ENCODE data around the gene PDGFD.

The PDGFD gene

DNA sequence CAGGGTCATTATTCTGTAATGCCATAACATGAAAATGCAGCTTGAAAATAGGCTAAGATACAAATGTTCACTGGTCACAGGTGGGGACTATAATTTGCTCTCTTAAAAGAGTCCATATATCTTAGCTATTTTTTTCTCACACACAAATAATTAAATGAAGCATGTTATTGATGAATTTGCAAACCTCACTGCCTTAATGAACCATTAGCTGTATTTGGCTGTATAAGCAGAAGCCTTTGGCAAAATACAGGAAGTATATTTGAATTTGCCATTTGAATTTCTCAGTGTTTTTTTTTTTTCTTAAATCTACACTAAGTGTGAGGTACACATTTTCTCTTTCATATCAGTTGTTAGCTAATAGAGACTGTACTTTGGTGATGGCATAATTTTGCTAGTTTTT, 88.9 kb downstream of the PDGFD start:
- TF ChIP-seq, protein P1, sequence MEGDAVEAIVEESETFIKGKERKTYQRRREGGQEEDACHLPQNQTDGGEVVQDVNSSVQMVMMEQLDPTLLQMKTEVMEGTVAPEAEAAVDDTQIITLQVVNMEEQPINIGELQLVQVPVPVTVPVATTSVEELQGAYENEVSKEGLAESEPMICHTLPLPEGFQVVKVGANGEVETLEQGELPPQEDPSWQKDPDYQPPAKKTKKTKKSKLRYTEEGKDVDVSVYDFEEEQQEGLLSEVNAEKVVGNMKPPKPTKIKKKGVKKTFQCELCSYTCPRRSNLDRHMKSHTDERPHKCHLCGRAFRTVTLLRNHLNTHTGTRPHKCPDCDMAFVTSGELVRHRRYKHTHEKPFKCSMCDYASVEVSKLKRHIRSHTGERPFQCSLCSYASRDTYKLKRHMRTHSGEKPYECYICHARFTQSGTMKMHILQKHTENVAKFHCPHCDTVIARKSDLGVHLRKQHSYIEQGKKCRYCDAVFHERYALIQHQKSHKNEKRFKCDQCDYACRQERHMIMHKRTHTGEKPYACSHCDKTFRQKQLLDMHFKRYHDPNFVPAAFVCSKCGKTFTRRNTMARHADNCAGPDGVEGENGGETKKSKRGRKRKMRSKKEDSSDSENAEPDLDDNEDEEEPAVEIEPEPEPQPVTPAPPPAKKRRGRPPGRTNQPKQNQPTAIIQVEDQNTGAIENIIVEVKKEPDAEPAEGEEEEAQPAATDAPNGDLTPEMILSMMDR (IDR thresholded peaks at IDR 0.05; ENCODE audit: low read depth, low read length), result no peak
- no peaks in the 10 kb centered on the region for H3K9me3 ChIP-seq (ENCODE audit: severe bottlenecking)
- no peak overlapping the region for H3K27ac ChIP-seq
- no peaks in the 10 kb centered on the region for H3K27me3 ChIP-seq (ENCODE audit: insufficient read depth, low read depth, severe bottlenecking)
- no peaks in the 10 kb centered on the region for H3K36me3 ChIP-seq
- DNase-seq, result no peak
- H3K4me3 ChIP-seq (ENCODE audit: low read depth, low read length), result no peak overlapping the region

DNA sequence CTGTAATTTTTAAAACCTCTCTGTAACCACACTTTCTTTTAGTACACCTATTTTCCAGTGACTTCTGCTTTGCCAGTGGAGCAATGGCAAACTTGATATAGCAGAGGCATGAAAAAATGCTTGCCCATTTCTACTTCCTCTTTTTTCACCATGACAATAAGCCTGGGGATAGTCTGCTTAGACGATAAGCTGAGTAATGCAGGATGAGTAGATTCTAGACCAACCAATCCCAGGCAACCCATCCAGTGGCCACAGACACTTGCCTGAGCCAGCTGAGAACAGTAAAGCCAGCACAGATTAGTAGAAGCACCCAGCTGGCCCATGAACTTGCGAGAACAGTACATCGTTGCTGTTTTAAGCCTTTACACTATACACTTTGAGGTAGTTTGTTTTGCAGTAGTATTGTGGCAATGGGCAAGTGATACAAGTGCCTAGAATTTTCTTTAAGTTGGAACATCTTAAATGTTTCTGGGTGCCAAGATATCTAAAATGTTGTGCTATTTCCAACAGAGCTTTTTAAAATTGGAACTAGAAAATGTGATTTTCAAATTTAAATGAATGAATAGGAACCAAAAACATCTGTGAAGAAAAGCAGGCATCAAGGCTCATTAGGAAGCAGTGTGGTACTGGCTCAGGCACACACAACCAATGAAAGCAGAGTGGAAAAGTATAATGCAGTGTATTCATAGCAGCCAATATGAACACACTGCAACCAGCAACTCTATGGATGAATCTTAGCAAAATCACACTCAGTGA, 89.8 kb downstream of the PDGFD start:
- TF ChIP-seq, protein P1 (IDR thresholded peaks at IDR 0.05; ENCODE audit: low read depth, low read length), result no peak
- no peaks in the 10 kb centered on the region for H3K27me3 ChIP-seq (ENCODE audit: insufficient read depth, low read depth, severe bottlenecking)
- H3K36me3 ChIP-seq, result no peaks in the 10 kb centered on the region
- no peaks in the 10 kb centered on the region for H3K9me3 ChIP-seq (ENCODE audit: severe bottlenecking)
- no peak overlapping the region for H3K27ac ChIP-seq
- H3K4me3 ChIP-seq (ENCODE audit: low read depth, low read length), result no peak overlapping the region
- peak; percentile 79 for DNase-seq

DNA sequence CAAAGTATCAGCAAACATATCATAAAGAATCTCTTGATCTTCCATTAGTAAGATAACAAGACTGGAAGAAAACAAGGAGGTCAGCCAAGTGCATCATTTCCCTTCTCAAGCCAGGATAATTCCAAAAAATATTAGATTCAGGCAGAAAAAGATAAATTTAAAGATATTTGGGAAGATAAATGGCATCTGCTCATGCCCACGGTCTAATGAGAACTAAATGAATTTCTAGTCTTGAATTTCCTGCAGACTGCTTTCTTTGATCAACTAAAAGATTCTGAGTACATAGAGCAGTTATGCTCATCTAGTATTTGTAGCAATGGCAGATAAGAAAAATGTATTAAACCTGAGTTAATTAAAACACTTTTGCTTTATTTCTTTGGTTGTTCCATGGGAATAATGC, 96.4 kb downstream of the PDGFD start:
- DNase-seq, result no peak
- Histone ChIP-seq H3K27me3 (ENCODE audit: insufficient read depth, low read depth, severe bottlenecking) (no peaks in the 10 kb centered on the region), H3K36me3 (no peaks in the 10 kb centered on the region), H3K27ac (no peak overlapping the region), H3K9me3 (ENCODE audit: severe bottlenecking) (no peaks in the 10 kb centered on the region), H3K4me3 (ENCODE audit: low read depth, low read length) (no peak overlapping the region)
- TF ChIP-seq, protein P1 (IDR thresholded peaks at IDR 0.05; ENCODE audit: low read depth, low read length), result no peak

DNA sequence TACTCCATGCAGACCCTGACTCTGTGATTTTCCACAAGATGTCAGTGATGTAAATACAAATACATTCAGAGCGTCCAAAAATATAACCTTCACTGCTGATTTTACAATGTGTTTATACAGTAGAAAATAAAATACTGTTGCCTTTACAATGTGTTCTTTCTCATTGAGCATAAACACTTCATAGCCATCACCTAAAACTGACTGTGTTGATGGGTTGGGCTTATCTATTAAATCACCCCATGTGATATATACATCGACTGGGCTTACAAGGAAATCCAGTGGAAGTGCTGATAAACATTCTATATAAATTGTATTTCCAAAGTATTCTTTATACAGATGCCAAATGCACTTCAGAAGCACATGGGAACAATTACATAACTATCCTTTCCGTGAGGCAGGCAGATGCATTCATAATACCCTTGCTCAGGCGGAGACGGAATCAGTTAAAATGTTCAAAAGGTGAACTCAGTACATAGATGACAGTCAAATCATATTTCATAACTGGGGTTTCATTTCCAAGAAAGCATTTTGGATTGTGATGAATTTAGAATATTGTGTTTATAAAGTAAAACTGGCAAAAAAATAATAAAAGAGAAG, 99.8 kb downstream of the PDGFD start:
- Histone ChIP-seq H3K27me3 (ENCODE audit: insufficient read depth, low read depth, severe bottlenecking) (no peaks in the 10 kb centered on the region), H3K9me3 (ENCODE audit: severe bottlenecking) (no peaks in the 10 kb centered on the region), H3K27ac (no peak overlapping the region), H3K36me3 (no peaks in the 10 kb centered on the region), H3K4me3 (ENCODE audit: low read depth, low read length) (no peak overlapping the region)
- TF ChIP-seq, protein P1 (IDR thresholded peaks at IDR 0.05; ENCODE audit: low read depth, low read length), result no peak
- DNase-seq, result no peak

DNA sequence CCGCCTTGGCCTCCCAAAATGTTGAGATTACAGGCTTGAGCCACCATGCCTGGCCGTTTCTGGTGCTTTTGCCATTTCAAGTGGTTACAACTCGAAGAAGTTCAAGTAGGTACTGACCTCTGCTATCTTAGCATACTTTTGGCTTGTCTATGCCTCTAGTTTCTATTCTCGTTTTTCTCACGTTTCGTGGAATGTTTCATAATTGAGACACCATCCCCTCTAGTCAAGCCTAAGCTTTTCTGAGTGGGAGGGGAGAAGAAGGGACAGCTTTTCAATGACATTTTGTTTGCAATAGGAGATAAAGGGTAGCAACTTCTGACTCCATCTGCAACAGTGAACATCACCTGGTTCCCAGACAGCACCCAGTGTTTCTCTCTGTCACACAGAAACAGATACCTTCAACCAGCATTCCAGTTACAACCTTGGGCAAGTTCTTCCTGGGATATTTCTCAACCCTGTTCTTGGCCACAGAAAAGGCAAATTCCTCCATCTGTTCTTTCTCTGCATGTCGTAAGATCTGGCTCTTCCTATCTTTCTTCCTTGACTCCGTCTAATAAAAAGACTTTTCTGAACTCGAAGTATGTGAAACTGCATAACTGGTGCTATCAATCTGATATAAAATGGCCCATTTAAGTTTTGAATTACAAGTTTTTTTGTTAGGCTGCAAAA, 102.0 kb downstream of the PDGFD start:
- H3K36me3 ChIP-seq, result no peaks in the 10 kb centered on the region
- H3K27me3 ChIP-seq (ENCODE audit: insufficient read depth, low read depth, severe bottlenecking), result no peaks in the 10 kb centered on the region
- H3K4me3 ChIP-seq (ENCODE audit: low read depth, low read length), result no peak overlapping the region
- TF ChIP-seq, protein P1 (IDR thresholded peaks at IDR 0.05; ENCODE audit: low read depth, low read length), result no peak
- no peak for DNase-seq
- no peaks in the 10 kb centered on the region for H3K9me3 ChIP-seq (ENCODE audit: severe bottlenecking)
- no peak overlapping the region for H3K27ac ChIP-seq

Data from WERI-Rb-1 (cell line).